GM12874 (cell line): ENCODE results near the gene ANXA10.

ENCODE experiments used
- CTCF ChIP-seq: IDR thresholded peaks from 2 replicates; pipeline ENCODE4 v1.5.1; 2011; ENCODE audit warnings: low read depth, mild to moderate bottlenecking, control low read depth, low read length, moderate library complexity; ENCODE audit not compliant: insufficient read depth

ANXA10 gene

GRCh38 chr4:168092176-168092712 lies at the start of gene ANXA10:
Gene ANXA10 (plus strand): TSS chr4:168092537. CDS start chr4:168092701, 164 bp downstream.
- TF ChIP-seq CTCF = no peak

- no peak for TF ChIP-seq CTCF
Observed at GRCh38 chr4:168045354-168045753, 47.0 kb upstream of the ANXA10 start.

GRCh38 chr4:168050002-168050401 lies 42.3 kb upstream of the ANXA10 start:
- no peak for TF ChIP-seq CTCF

- TF ChIP-seq CTCF = no peak
Observed at GRCh38 chr4:168051526-168051925, 40.8 kb upstream of the ANXA10 start.

- no peak for TF ChIP-seq CTCF
Observed at GRCh38 chr4:168057412-168057811, 34.9 kb upstream of the ANXA10 start.

- no peak for TF ChIP-seq CTCF
Observed at GRCh38 chr4:168059251-168059650, 33.1 kb upstream of the ANXA10 start.

GRCh38 chr4:168063031-168063430 lies 29.3 kb upstream of the ANXA10 start:
- no peak for TF ChIP-seq CTCF

GRCh38 chr4:168070903-168071302 lies 21.4 kb upstream of the ANXA10 start:
- no peak for TF ChIP-seq CTCF
